K562 treated with DMSO at 1 percent for 4 hours (cell line): Measurements from ENCODE around the gene MX1. TPM values are rescaled to one million over a fixed set of nuclear protein-coding genes. Genes with fewer than 3 reads are reported as not detected.

Experiments
- total RNA-seq: library from RNA; unstranded; fragments of 300-600 nt; gene quantifications from 2 replicates; pipeline ENCODE4 v1.2.3, GENCODE V29; 2022; ENCODE audit not compliant: insufficient read depth

MX1 gene
- not detected in 2 replicates for total RNA-seq

DNA sequence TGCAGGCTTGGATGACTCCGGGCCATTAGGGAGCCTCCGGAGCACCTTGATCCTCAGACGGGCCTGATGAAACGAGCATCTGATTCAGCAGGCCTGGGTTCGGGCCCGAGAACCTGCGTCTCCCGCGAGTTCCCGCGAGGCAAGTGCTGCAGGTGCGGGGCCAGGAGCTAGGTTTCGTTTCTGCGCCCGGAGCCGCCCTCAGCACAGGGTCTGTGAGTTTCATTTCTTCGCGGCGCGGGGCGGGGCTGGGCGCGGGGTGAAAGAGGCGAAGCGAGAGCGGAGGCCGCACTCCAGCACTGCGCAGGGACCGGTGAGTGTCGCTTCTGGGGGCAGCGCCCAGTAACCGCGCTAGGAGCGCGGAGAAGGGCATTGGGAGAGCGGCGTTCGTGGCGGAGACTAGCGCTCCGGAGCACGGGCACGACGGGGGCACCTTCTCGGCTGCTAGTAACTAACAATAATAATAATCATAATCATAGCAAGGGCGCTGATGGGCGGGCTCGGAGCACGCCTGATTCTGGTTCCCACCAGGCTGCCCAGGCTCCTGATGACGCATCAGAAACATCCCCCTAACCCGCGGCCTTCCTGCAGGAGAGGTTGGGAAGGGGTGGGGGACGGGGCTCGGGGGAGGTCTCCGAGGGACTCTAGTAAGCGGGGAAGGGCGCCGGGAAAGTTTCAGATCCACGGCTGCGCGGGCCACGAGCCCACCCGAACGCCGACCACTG is at the start of gene MX1:
Gene MX1 (plus strand): TSS at position 286 of the 722 bp plus-strand sequence. CDS start 5,832 bp downstream, outside the sequence.

GRCh38 chr21:41507521-41508414 is 81.7 kb downstream of the MX1 start, which contains the start of gene TMPRSS2:
TSS of gene TMPRSS2 (minus strand) at chr21:41508158. CDS start at chr21:41498133, 10,025 bp downstream.

Other genes starting within 250 kb of the MX1 start
- gene FAM3B, start 109.4 kb upstream of the MX1 start, total RNA-seq = 0.90 TPM in 1 of 2 replicates, not detected in the other
- 2.9 and 3.2 TPM in 2 replicates for gene MX2, start 64.2 kb upstream of the MX1 start, total RNA-seq
- gene TMPRSS2, start 81.9 kb downstream of the MX1 start, total RNA-seq = not detected in 2 replicates